Testis (tissue), 2 donors: ENCODE measurements around the gene GBE1.

ENCODE experiments used
- CTCF ChIP-seq, 3 experiments: fragments of 450-650 bp in 2 of 3; fragments of 200-600 bp in 1 of 3; sonication (generic) in 1 of 3; IDR thresholded peaks; one replicate each; pipeline ENCODE4 v1.5.1; 2016 to 2019; ENCODE audit warnings: antibody characterized with exemption in 3 of 3, mild to moderate bottlenecking in 2 of 3, moderate library complexity in 1 of 3
- POLR2A ChIP-seq: fragments of 450-650 bp; IDR thresholded peaks from one replicate; pipeline ENCODE4 v1.6.1; 2017; ENCODE audit warnings: antibody characterized with exemption, mild to moderate bottlenecking, moderate library complexity

- TF ChIP-seq CTCF (IDR thresholded peaks at IDR 0.05) (no peak), POLR2A (no peak)
Measured at GRCh38 chr3:81485444-81485865, 276.0 kb downstream of the GBE1 start.
